Fibroblast of the aortic adventitia (primary cell): ENCODE measurements around the gene HEATR1. TPM values are rescaled to one million over a fixed set of nuclear protein-coding genes. Genes with fewer than 3 reads are reported as not detected.

Source experiments
- DNase-seq: peaks from one replicate; pipeline ENCODE4 v3.0.0-alpha.2; 2010; ENCODE audit warnings: low read depth
- H3K4me3 ChIP-seq: 2 replicates; pipeline ENCODE4 v1.5.1; 2011; ENCODE audit warnings: low read depth, mild to moderate bottlenecking, control low read depth, low read length, moderate library complexity
- CTCF ChIP-seq: IDR thresholded peaks from 2 replicates; pipeline ENCODE4 v1.5.1; 2011; ENCODE audit warnings: mild to moderate bottlenecking, low read length, control low read depth, inconsistent platforms; ENCODE audit not compliant: insufficient read depth
- total RNA-seq: library from RNA; depleted of rRNA; stranded (reverse); fragments of >200 nt; gene quantifications from 2 replicates; pipeline ENCODE4 v1.2.3, GENCODE V29; 2012; ENCODE audit warnings: low replicate concordance

The HEATR1 gene
- total RNA-seq, 1 donor = 62.5 TPM

- peak; percentile 61 for DNase-seq
- no peak overlapping the region for H3K4me3 ChIP-seq
- no peak for TF ChIP-seq CTCF
Observed at GRCh38 chr1:236568285-236568894, 35.9 kb downstream of the HEATR1 start.

DNA sequence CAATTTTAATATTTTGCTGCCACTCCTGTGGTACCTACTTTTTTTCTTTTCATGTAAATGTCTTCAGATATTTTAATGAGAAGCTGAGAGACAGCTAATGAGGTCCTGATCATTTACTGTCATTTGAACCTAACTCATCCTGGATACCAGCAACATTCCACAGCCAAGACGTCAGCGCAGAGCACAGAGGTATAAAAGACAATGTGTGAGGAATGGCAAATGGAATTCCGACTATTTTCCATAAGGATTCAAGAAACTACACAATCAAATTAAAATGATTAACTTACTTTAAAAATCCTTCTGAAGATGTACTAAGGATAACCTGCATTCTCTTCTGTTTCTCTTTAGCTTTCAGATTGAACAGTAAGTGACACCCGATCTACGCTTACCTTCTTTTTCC, 38.8 kb downstream of the HEATR1 start:
- no peak for TF ChIP-seq CTCF
- DNase-seq = no peak

DNA sequence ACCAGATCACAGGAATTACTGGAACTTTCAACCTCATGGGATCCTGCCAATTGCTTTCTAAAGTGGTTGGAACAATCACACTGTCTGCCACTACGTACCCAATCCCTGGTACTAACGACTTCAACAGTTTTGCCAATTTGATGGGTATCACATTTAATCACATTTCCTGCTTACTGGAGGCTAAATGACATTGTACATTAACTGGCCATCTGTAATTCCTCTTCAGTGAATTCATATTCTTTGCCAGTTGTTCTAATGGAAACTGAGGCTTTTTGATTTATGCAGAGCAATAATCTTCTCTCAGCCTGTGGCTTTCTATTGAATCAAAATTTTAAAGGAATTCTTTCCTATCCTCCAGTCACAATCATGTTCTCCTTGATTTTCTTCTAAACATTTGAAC, 42.3 kb downstream of the HEATR1 start:
- DNase-seq = no peak
- no peak overlapping the region for H3K4me3 ChIP-seq
- TF ChIP-seq CTCF = no peak

More for the DNA sequence above, 38.8 kb downstream of the HEATR1 start:
- no peak overlapping the region for H3K4me3 ChIP-seq

DNA sequence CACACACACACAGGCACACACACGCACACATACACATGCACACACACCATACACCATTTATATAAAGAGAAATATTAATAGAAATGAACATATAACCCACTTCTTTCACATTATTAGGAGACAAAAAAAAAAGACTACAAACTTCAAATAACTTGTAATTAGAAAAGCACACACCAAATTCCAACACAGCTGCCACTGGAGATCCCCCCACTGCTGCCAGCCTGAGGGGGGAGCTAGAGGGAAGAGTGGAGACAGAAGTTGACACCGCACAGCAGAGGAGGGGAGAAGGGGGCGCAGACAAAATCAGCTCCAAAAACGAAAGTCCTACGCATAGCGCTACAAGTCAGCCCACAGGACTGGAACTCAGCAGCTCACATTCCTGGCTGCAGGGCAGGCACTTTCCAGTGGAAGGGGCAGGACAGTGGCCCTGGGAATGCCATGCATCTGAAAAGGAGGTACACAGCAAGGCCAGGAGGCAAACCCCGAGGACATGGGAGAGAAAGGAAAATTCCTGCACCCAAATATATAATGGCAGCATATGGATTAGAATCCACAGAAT, 44.0 kb downstream of the HEATR1 start:
- no peak for TF ChIP-seq CTCF
- no peak for DNase-seq
- H3K4me3 ChIP-seq = no peak overlapping the region

DNA sequence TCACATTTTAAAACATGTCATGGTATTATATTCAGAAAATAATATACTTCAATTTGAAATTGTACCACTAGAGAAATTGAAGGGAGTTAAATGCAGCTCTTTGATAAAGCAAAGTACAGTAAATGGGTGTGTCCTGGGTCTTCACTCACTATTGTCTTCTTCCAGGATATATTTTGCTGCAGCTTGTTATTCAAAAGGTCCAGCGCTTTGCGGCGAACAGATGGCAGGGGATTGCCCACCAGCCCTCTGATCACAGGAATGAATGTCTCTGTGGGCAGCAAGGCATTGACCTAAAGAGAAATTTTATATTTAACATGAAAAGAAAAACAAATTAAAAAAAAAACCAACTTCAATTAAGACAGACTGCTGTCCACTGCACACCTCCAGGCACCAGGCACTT, 45.5 kb downstream of the HEATR1 start:
- TF ChIP-seq CTCF = no peak

DNA sequence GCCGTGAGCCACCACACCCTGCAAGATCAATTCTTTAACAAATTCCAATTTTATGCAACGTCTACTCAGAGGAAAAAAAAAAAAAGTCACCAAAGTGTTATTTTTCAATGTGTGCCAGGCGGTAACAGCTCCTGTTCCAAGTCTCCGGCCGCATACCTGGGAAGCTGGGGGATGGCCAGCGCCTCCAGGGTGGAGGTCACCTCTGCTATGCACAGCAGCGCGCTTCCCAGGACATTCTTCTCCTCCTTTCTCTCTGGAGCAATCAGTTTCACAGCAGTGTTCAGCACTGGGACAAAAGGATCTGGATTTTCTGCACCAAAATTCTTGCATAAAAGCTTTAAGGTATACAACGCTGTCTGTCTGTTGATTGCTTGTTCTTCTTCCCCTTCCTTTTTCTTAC, 46.2 kb downstream of the HEATR1 start:
- H3K4me3 ChIP-seq = no peak overlapping the region
- TF ChIP-seq CTCF = no peak
- no peak for DNase-seq

More for the DNA sequence above, 45.5 kb downstream of the HEATR1 start:
- no peak for DNase-seq
- no peak overlapping the region for H3K4me3 ChIP-seq

- H3K4me3 ChIP-seq = no peak overlapping the region
- no peak for TF ChIP-seq CTCF
- no peak for DNase-seq
Observed at GRCh38 chr1:236556606-236557005, 47.7 kb downstream of the HEATR1 start.
